PFSK-1 (cell line): ENCODE results near the gene IL24.

Source experiments
- FOXP2 ChIP-seq: optimal IDR thresholded peaks from 2 replicates; pipeline ENCODE3; 2011; ENCODE audit warnings: borderline replicate concordance, control low read depth, inconsistent platforms; ENCODE audit not compliant: insufficient read depth; ENCODE audit errors: extremely low read length, extremely low read depth
- POLR2AphosphoS5 ChIP-seq: IDR thresholded peaks from 2 replicates; pipeline ENCODE4 v1.6.1; 2012; ENCODE audit warnings: low read depth, mild to moderate bottlenecking, control low read depth, low read length, moderate library complexity
- REST ChIP-seq, 2 experiments: IDR thresholded peaks; 2 replicates each; pipeline versions ENCODE4 v1.6.1 to v1.8.0; 2011 to 2012; ENCODE audit warnings: low read depth in 2 of 2, low read length in 2 of 2, control low read depth in 1 of 2, inconsistent platforms in 1 of 2, mild to moderate bottlenecking in 1 of 2, moderate library complexity in 1 of 2; ENCODE audit not compliant: insufficient read depth in 1 of 2
- SIN3A ChIP-seq: IDR thresholded peaks from 2 replicates; pipeline ENCODE4 v1.6.1; 2012; ENCODE audit warnings: mild to moderate bottlenecking, low read length, moderate library complexity, borderline replicate concordance; ENCODE audit not compliant: insufficient read depth
- TAF1 ChIP-seq: IDR thresholded peaks from 2 replicates; pipeline ENCODE4 v1.6.1; 2012; ENCODE audit warnings: low read length, control low read depth, borderline replicate concordance; ENCODE audit not compliant: insufficient read depth

The IL24 gene

GRCh38 chr1:206887701-206888100, 9.5 kb upstream of the IL24 start:
- TF ChIP-seq SIN3A (no peak), POLR2AphosphoS5 (no peak), FOXP2 (no peak)

- TF ChIP-seq REST (IDR thresholded peaks at IDR 0.05; ENCODE audit: insufficient read depth in 1 of 2, low read depth in 2 of 2, low read length in 2 of 2) (no peak), FOXP2 (no peak), SIN3A (no peak), TAF1 (no peak), POLR2AphosphoS5 (no peak)
Observed at GRCh38 chr1:206890125-206891060, 6.8 kb upstream of the IL24 start.

GRCh38 chr1:206891412-206891811, 5.8 kb upstream of the IL24 start:
- TF ChIP-seq TAF1 (no peak), FOXP2 (no peak), REST (IDR thresholded peaks at IDR 0.05; ENCODE audit: insufficient read depth in 1 of 2, low read depth in 2 of 2, low read length in 2 of 2) (no peak), SIN3A (no peak), POLR2AphosphoS5 (no peak)

- TF ChIP-seq TAF1 (no peak), SIN3A (no peak), REST (IDR thresholded peaks at IDR 0.05; ENCODE audit: insufficient read depth in 1 of 2, low read depth in 2 of 2, low read length in 2 of 2) (no peak), POLR2AphosphoS5 (no peak), FOXP2 (no peak)
Observed at GRCh38 chr1:206892351-206892984, 4.8 kb upstream of the IL24 start.

- no peak for TF ChIP-seq FOXP2
- TF ChIP-seq TAF1 = no peak
- TF ChIP-seq REST (IDR thresholded peaks at IDR 0.05; ENCODE audit: insufficient read depth in 1 of 2, low read depth in 2 of 2, low read length in 2 of 2) = no peak
- TF ChIP-seq SIN3A = no peak
- TF ChIP-seq POLR2AphosphoS5 = no peak
Observed at GRCh38 chr1:206893380-206893779, 3.9 kb upstream of the IL24 start.
